GM19452 (cell line): ENCODE data around the gene SALL1.

ENCODE experiments used
- ATAC-seq: cut with Tn5 transposase; IDR thresholded peaks from one replicate; pipeline ENCODE4 v1.9.1; 2021; ENCODE audit not compliant: unreplicated experiment

SALL1 gene

DNA sequence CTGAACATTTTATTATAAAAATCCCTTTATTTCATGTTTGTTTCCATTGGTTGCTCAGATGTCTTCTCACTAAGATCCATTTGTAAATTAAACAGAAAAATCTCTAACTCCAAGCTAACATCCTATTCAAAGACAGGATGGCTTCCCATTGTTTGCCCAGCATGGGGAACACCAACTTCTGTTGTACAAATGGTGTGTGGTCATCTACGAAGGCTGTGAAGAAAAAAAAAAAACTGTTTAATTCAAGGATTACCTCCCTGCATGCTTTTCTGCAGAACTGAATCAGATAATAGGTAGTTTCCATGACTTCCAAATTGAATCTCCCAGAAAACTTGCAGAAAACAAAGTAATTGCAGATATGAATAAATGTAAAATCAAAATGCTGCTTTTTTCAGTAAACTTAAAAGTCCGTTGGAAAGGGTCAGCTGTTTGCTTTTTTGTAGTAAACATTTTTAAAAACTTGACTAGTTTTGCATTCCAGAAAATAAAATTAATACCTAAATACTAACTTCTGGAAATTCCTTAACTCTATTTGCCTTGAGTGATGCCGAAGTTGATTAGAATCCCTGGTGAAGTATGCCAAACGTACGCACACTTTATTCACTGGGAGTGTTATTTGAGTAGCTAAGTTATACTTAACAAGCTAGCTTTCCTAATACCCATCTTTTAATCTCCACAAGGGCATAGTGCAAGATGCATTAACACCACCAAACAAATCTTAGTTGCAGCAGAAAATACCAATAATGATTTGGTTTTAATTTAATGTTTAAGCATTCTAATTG lies 7.7 kb downstream of the SALL1 start:
- no peak for ATAC-seq

DNA sequence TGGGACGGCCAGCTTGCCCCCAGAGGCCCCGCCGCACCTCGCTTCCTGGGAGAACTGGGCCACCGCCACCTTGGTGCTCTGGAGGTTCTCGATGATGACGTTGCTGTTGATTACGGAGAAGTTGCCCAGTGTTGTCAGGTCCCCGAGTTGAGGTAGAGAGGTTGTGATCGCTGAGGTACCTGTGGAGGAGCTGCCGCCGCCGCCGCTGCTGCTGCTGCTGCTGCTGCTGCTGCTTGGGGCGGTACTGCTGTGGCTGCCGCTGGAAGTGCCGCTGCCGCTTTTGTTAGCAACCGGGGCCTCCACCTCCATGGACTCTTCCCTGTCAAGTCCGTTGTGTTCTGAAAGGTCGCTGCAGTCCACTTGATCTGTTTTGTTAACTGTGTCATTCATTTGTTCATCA lies 9.5 kb downstream of the SALL1 start:
- ATAC-seq: no peak

DNA sequence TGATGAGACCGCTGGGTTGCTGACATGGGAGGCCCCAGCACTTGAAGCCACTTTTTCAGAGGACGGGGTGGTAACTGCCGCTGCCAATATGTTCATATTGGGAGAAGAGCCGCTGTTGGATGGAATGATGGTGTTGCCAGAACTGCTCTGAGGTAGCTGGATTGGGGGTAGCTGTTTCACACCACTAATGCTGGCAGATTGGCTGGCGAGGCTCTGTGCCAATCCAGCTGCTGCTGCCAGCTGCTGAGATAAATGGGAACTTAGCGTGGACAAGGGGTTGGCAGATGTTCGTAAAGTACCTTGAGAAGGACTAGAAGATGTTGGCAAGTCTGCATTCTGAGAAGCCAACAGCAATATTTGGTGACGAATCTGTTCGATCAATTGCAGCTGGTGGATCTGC lies 10.0 kb downstream of the SALL1 start:
- ATAC-seq: no peak

DNA sequence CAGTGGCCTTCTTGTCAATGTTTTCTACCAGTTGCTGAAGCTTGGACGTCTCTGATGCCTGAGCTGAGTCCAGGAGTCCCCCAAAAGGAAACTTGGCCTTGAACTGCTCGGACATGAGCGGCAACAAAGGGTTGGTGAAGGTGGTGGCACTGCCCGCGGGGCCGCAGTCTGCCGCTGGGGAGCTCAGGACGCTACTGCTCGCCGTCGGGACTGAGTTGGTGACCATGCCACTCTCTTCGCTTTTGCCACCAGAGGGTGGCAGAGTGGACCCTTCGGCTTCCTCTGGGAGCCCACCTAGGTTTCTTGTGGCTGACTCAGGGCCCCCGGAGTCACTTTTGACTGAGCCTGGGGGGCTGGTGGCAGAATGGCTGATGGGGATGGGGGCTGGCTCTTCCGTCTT lies 11.0 kb downstream of the SALL1 start:
- no peak for ATAC-seq

DNA sequence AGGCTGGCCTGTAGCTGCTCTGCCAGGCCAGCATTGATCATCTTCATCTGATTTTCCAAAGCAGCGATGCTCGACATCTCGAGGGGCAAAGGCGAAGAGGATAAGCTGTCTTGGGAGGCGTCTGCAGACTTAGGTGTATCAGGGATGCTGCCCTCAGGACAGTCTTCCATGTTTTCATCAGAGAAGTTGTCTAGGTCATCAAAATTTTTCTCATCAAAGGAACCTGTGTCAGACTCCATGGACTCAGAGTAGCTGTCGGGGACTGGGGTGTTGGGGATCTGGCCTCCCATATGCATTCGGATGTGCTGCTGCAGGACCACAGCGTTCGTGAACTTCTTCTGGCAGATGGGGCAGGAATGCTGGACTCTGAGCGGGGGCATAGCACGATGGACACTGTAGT lies 11.5 kb downstream of the SALL1 start:
- ATAC-seq: no peak

DNA sequence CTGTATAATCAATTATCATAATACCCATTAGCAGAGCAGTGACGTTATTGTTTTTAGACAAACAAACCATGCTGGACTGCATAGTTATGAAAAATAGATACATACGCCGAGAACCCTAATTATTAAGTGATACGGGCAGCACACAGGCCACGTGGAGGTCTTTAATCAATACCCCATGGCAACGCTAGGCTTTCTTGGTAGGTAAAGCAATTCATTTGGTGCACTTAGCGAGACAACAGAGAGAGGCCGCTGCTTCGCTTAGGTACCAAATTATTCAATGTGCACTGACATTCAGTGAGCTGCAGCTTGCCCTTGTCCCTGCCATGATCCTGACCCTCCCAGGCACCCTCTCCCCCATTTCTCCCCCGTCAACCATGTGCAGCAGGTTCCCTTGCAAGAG lies 12.9 kb downstream of the SALL1 start:
- no peak for ATAC-seq

DNA sequence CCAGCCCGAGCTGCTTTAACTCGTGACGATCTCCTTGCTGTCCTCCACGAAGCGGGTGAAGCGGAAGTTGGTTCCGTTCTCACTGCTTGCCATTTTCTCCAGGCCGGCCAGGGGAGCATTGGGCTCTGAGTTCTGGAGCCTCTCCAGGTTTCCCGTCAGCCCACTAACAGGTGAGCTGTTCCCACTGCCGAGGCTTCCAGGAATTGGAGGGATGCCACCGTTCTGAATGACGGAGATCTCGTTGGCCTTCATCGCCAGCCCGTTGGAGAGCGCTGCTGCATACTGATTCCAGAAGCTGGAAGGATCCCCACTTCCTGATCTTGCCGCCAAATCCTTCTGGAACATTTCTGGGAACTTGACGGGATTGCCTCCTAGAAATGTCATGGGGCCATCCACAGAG lies 14.0 kb downstream of the SALL1 start:
- ATAC-seq: no peak

DNA sequence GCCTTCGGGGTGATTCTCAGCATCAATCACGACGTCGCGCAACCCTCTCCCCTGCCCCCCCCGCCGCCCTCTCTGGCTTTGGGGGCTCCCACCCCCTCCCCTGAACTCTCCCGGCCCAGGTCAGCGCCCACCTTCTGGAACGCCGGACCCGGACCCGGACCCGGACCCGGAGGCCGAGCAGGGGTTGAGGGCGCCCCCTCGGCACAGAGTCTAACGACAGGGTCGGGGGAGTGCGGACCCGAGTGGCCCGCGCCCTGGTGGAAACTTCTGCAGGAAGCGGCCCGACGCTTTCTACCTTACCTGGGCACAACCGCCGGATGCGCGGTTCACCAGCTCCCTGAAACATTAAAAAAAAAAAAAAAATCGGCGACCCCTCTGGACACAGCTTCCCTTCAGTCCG lies 16.2 kb downstream of the SALL1 start:
- no peak for ATAC-seq

DNA sequence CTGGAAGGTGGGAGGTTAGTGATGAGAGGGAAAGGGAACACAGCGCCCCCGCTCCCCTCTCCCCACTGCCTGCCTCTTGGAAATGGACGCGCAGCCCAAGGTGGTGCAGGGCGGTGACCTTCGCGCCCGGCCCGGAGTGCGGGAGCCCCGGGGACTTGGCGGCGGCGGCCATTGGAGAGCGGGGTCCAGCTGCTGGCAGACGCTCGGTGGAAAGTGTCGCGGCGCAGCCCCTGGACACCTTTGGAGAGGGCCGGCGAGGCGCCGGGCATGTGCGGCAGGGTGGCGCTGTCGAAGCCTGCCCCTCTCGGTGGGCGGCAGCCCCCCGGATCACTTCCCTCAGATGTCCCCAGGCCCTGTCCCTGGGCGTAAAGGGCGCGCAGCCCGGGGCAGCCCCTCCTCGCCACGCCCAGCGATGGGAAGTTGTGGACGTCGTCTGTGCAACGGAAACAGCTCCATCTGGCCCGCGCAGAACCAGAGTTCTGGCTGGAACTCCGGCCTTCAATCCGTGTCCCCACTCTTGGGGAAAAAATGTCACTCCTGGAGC lies 16.7 kb downstream of the SALL1 start:
- no peak for ATAC-seq

DNA sequence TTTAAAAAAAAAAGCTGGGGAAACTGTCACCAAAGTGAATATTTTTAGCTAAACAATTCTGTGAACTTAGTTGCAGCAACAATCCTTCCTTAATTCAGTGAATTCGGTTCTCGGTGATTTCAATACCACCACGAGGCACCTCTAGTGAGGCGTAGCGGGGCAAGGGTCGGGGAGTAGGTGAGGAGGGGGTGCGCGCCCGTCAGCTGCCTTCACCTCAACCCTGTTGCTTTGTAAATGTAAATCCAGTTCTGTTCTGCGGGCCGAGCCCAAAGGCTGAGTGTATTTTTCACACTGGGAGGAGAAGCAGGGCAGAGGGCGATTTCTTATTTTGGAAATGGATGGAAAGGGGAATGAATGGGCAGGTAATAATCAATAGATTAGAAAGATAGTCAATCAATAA lies 17.4 kb downstream of the SALL1 start:
- no peak for ATAC-seq

DNA sequence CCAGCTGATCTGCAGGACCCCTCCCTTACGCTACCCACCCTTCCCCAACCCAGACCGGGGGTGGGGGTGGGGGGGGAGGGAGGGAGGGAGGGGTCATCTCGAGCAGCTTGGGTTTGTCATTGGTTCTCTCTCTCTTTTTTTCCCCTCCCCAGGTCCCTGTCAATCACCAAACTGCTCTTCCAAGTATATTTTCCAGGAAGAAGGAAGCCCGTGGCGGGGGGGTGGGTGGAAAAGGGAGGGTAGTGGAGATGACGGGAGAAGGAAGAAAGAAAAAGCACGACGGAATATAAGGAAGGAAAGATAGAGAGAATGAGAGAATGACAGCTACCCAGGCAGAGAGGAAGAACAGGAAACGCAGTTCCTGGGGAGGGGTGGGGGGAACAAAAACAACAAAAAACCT lies 17.9 kb downstream of the SALL1 start:
- ATAC-seq: no peak

DNA sequence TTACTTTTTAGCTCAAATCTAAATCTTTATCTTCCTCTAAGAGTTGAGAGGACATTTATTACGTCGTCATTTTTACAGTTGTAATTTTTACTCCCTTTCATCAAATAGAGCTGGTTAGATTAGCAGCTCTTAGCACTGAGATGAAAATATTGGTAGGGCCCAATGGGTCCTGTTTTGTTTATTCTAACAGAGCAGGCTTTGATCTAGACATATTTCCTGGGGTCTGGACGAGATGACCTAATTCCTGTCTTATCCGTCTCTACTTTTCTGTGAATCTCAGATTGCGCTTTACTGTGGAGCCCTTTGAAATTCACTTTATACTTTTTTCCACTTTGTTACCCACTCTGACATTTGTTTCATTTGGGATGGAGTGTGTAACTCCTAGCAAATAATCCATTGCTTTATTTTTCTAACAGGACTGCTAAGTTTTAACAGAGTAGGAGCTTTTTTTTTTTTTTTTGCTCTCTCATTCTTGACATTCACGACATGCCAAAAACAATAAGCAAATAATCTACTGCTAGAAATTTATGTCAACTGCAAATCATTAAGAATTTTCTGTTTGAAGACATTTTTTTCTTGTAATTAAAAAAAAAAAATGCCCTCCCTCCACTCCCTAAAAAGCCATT lies 18.5 kb downstream of the SALL1 start:
- no peak for ATAC-seq

DNA sequence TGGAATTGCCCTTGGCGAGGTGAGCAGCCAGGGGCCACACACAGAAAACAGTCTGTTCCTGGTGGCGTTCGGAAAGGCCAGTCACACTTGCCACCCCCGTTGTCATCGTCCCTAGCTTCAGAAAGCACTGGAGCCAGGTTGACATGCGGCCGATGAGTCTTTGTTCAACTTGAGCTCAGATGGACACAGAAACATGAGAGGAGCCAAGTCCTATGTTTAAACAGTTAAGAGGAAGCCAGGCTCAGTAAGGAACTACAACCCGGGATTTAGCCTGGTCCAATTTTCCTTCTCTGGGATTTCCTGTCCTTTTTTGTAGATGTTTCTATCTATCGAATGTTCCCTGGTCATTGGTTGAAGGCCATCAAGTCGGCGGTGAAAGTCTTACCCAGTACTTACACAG lies 19.5 kb downstream of the SALL1 start:
- ATAC-seq: no peak

DNA sequence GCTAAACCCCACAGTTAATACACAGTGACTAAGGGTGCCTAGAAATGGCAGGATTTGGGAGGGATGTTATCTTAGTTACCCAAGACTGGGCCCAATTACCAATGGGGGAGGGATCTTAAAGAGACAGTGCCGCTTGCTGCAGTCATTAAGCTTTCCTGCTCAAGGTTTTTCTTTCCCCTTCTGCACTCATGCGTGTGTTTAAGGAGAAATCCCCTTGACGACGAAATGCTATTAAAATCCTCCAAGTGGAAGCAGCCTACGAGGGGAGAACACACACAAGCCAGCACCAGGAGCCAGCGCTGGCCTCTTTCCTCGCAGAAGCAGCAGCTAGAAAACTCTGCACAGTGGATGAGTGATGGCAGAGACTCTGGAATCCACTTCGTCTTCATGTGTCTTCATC lies 22.0 kb downstream of the SALL1 start:
- ATAC-seq: no peak

DNA sequence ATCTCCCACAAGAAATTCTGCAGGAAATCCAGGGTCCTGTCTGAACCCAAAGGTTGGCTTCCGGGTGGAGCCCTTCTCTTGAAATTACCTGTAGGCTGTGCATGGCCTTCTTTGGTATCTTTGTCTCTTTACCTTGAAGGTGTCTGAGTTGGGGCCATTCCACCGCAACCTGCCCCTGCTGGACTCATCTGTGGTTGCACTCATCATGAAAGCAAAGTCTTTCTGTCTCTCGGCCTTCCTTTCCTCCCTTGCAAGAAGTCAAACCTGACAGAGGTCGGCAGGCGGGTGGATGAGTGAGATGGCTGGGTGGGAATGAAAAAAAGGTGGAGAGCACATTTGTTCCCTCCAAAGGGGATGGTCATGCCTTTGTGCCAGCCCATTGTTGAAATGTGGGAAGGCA lies 25.1 kb downstream of the SALL1 start:
- ATAC-seq: no peak

DNA sequence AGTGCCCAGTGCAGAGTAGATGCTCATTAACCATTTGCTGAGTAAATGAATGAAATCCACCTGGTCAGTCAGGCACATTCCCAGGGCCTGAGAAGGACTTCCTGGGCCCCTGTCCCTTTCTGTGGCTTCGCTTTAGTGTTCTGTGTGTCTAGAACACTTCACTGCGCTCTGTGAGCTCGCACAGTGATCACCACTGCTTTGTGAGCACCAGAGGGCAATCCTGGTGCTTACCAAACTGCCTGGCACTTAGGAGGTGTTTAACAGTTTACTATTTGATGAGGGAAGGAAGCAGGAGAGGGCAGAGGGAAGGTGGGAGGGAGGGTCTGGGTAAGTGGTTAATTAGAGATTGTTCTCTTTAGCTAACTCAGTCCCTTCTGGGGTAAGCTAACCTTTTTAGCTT lies 26.2 kb downstream of the SALL1 start:
- no peak for ATAC-seq

DNA sequence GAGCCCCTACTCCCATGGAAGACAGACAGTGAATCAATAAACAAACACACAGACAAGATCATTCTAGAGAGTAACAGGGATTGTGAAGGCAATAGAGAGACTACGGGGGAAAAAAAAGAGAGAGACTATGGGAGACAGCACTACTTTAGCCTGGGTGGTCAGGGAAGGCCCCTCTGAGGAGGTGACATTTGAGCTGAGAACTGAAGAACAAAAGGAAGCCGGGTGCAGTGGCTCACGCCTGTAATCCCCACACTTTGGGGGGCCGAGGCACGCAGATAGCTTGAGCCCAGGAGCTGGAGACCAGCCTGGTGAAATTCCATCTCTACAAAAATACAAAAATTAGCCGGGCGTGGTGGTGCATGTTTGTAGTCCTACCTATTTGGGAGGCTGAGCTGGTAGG lies 29.2 kb downstream of the SALL1 start:
- no peak for ATAC-seq

DNA sequence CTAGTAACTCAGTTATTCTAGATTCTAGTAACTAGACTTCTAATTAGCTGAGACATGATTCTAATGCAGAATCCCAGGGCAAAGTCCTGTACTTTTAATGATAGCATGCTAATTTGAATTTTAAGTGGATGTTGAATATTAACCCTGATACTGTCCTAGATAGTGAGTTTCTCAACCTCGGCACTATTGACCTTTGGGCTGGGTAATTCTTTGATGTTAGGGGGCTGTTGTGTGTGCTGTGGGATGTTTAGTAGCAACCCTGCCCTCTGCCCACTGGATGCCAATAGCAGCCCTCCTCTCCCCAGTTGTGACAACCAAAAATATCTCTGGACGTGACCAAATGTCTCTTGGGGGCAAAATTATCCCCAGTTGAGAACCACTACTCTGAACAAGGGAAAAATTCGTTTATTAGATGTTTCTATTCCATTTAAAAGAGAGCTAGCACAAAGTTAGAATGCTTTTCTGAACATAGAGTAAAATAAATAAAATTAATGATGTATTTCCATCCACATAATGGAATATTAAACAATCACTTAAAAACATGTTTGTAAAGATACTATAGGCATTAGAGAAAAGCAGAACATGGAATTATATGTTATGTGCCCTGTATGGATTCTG lies 30.2 kb downstream of the SALL1 start:
- no peak for ATAC-seq

DNA sequence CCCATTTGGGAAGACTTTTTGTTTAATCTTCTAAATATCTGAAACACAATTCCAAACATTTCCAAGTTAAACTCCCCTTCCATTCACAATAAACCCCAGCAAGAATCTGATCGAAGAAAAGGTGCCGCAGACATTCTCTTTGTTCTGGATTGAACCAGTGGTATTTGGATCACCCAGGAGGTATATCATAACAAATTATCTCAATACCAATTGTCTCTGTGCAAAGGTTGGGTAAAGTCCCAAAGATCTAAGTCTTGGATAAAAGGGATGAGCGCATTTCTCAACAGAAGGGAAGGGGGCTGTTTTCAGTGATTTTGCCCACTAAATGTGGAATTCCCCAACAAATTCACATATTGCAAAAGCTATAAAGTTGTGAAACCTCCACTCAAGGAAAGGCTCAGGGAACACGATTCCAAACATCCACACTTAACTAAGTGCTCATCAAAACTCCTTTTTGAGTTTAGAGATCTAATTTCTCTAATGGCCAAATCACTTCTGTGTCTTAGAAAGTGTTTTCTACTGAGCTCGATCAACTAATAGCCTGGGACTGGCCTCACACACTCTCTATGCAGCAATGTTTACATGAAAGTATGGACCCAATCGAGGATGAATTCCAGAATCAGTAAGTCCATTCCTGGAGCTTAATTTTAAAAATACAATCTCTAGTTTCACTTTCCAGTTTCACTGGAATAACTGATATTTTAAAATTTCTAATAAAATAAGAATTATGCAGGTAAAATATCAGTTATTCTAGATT lies 30.9 kb downstream of the SALL1 start:
- ATAC-seq: no peak

DNA sequence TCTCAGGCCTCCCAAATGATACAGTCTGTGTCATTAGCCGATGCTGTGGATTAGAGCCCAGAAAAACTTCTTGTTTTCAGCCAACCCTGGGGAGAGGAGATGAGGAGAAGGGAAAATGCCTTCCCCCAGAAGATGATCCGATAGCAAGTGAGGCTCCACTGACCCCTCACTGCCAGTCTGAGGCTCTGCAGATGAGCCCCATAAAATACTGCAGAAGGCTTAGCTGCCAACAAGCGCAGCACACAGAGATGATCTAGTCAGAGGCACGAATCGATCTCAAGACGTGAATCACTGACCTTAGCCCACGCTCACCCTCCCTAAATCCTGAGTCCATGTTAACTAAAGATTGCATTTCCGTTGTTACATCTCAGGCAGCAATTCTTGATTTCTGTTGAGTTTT lies 31.5 kb downstream of the SALL1 start:
- ATAC-seq: no peak

DNA sequence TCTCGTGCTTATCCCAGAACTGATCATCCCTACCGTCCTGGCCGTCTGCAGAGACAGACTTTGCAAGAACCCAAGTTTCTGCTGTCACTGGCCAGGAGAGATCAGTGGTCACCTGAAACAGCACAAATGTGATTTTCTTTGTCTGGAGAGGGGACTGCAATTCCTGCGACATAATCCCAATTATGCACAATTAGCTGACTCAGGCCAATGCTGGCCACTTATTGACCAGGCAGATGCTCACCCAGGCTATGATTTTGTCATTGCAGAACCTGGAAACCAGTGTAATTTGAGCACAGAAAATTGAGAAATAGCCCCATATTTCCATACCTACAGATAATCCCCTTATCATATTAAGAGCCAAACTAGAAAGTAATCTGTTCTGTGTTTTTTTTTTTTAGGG lies 34.7 kb downstream of the SALL1 start:
- no peak for ATAC-seq

DNA sequence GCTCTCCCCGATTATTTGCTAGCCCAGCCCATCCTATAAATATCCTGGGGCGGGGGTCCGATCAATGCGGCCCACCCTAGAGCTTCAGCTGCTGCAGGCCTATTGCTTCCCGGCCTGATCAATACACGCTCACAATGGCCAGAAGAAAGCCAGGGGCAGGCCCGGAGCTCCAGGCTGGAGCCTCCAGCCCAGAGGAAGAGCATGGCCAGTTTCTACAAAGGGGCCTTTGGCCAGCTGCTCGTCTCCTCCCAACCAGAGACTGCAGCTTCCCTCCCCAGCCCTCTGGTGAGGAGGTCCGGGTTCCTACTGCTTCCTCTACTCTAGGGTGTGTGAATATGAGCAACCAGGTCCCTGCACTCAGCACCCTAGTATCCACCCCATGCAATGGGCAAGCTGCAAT lies 36.7 kb downstream of the SALL1 start:
- ATAC-seq: no peak
